ENCODE data around the gene CH25H.

DNA sequence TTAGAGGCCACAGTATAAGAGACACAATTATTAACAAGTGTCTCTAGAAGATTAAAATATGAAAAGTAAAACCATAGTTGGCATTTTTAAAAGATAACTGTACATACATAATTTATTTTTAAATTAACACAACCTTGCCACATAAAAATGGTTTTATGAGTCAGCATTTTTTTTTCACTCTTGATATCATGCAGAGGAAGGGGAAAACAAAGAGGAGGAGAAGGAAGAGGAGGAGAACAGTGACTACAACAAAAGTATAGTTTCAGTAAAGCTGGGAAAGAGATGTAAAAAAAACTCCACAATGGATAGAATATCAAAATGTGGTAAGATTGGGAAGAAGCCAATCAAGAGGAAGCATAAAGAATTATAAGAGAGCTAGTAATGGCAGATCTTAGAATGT, 34.0 kb downstream of the CH25H start:
- TF ChIP-seq, protein P1, sequence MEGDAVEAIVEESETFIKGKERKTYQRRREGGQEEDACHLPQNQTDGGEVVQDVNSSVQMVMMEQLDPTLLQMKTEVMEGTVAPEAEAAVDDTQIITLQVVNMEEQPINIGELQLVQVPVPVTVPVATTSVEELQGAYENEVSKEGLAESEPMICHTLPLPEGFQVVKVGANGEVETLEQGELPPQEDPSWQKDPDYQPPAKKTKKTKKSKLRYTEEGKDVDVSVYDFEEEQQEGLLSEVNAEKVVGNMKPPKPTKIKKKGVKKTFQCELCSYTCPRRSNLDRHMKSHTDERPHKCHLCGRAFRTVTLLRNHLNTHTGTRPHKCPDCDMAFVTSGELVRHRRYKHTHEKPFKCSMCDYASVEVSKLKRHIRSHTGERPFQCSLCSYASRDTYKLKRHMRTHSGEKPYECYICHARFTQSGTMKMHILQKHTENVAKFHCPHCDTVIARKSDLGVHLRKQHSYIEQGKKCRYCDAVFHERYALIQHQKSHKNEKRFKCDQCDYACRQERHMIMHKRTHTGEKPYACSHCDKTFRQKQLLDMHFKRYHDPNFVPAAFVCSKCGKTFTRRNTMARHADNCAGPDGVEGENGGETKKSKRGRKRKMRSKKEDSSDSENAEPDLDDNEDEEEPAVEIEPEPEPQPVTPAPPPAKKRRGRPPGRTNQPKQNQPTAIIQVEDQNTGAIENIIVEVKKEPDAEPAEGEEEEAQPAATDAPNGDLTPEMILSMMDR (optimal IDR thresholded peaks at IDR 0.05 in 1 of 3, IDR thresholded peaks at IDR 0.05 in 1 of 3, conservative IDR thresholded peaks at IDR 0.05 in 1 of 3; ENCODE audit: extremely low read depth in 1 of 3, insufficient read depth in 2 of 3, low read length in 3 of 3): no peak
- no peak for TF ChIP-seq EZH2 (IDR thresholded peaks at IDR 0.05; ENCODE audit: low read length)
